Endothelial cell of umbilical vein (primary cell): Measurements from ENCODE around the gene PGM2L1. TPM values are rescaled to one million over a fixed set of nuclear protein-coding genes. Genes with fewer than 3 reads are reported as not detected.

Source experiments
- BruUV-seq: library from RNA; stranded (reverse); fragments of 400-500 nt; replicated peaks from 2 replicates; lab custom pipeline; 2021; lab: Mats Ljungman, UMichigan
- CTCF ChIA-PET: fragments of 300-600, 350-600 bp; sonication (Branson Sonifier 250); formaldehyde crosslinking; loops from one replicate; lab custom pipeline; 2021; ENCODE audit warnings: antibody characterized with exemption, inconsistent platforms; lab: Charles Lee
- POLR2A ChIA-PET: fragments of 300-600, 350-600 bp; sonication (Branson Sonifier 250); formaldehyde crosslinking; loops from one replicate; lab custom pipeline; 2021; ENCODE audit warnings: antibody characterized with exemption, inconsistent platforms; lab: Charles Lee
- DNase-seq: peaks from one replicate; pipeline ENCODE4 v3.0.0-alpha.2; 2011; ENCODE audit warnings: low read depth, low spot score
- FAIRE-seq: peaks from 2 replicates; lab custom pipeline; 2011; peaks lifted over from hg19 to GRCh38; lab: Jason Lieb, UNC
- H2AFZ ChIP-seq: 2 replicates; pipeline ENCODE4 v1.6.0; 2012; ENCODE audit warnings: low read depth, low read length, control low read depth, inconsistent platforms
- H3K27ac ChIP-seq: 2 replicates; pipeline ENCODE4 v1.5.1; 2011; ENCODE audit warnings: low read depth, mild to moderate bottlenecking, control low read depth, low read length, moderate library complexity; ENCODE audit not compliant: insufficient read depth
- H3K27me3 ChIP-seq, 2 experiments: 2 replicates each; pipeline versions ENCODE4 v1.6.0 to v1.6.1; 2011; ENCODE audit warnings: low read length in 2 of 2, mixed read lengths in 1 of 2; ENCODE audit not compliant: control insufficient read depth in 2 of 2, insufficient read depth in 2 of 2
- H3K36me3 ChIP-seq, 2 experiments: 2 replicates in 1 of 2; 3 replicates in 1 of 2; pipeline ENCODE4 v1.5.1; 2011; ENCODE audit warnings: low read length in 2 of 2, mild to moderate bottlenecking in 1 of 2, moderate library complexity in 1 of 2; ENCODE audit not compliant: control insufficient read depth in 2 of 2, insufficient read depth in 2 of 2; ENCODE audit errors: extremely low read depth in 1 of 2
- H3K4me1 ChIP-seq: 3 replicates; pipeline ENCODE4 v1.5.1; 2011; ENCODE audit warnings: mild to moderate bottlenecking, low read length; ENCODE audit not compliant: control insufficient read depth, insufficient read depth; ENCODE audit errors: extremely low read depth
- H3K4me2 ChIP-seq: 2 replicates; pipeline ENCODE4 v1.6.1; 2011; ENCODE audit warnings: low read length, control low read depth, mixed read lengths; ENCODE audit not compliant: insufficient read depth
- H3K4me3 ChIP-seq, 3 experiments: fragments of 200-600 bp in 1 of 3; sonication (generic), shearing (Covaris generic) in 1 of 3; replicated peaks in 1 of 3; 2 replicates each; pipeline ENCODE4 v1.5.1; 2011 to 2016; ENCODE audit warnings: control low read depth in 3 of 3, low read length in 3 of 3, mild to moderate bottlenecking in 2 of 3, inconsistent platforms in 1 of 3, low read depth in 1 of 3, moderate library complexity in 1 of 3; ENCODE audit not compliant: insufficient read depth in 1 of 3
- H3K79me2 ChIP-seq: 2 replicates; pipeline ENCODE4 v1.6.0; 2012; ENCODE audit warnings: low read length, inconsistent platforms; ENCODE audit not compliant: control insufficient read depth, insufficient read depth
- H3K9ac ChIP-seq: replicated peaks from 2 replicates; pipeline ENCODE3; 2011; ENCODE audit warnings: low read length, control low read depth; ENCODE audit not compliant: insufficient read depth; ENCODE audit errors: extremely low read depth
- H3K9me1 ChIP-seq: replicated peaks from 3 replicates; pipeline ENCODE4 v1.6.0; 2011; ENCODE audit warnings: mild to moderate bottlenecking, low read length; ENCODE audit not compliant: control insufficient read depth, insufficient read depth; ENCODE audit errors: extremely low read depth
- H3K9me3 ChIP-seq: replicated peaks from 2 replicates; pipeline ENCODE4 v1.5.1; 2012; ENCODE audit warnings: low read length, inconsistent platforms; ENCODE audit not compliant: control insufficient read depth, insufficient read depth
- H4K20me1 ChIP-seq: replicated peaks from 2 replicates; pipeline ENCODE3; 2011; ENCODE audit warnings: mild to moderate bottlenecking, low read length; ENCODE audit not compliant: control insufficient read depth, insufficient read depth; ENCODE audit errors: extremely low read depth
- CTCF ChIP-seq, 2 donors: IDR thresholded peaks; 1 replicate in 1 of 2; 2 replicates in 1 of 2; pipeline ENCODE4 v1.5.1; 2011; ENCODE audit warnings: low read length in 2 of 2, mild to moderate bottlenecking in 2 of 2, moderate library complexity in 2 of 2, control low read depth in 1 of 2, inconsistent platforms in 1 of 2, low read depth in 1 of 2; ENCODE audit not compliant: insufficient read depth in 1 of 2; ENCODE audit errors: extremely low read depth in 1 of 2
- EZH2 ChIP-seq: IDR thresholded peaks from 2 replicates; pipeline ENCODE4 v1.6.1; 2012; ENCODE audit warnings: borderline replicate concordance, low read depth, mild to moderate bottlenecking, moderate library complexity, low read length, inconsistent platforms; ENCODE audit not compliant: severe bottlenecking
- FOS ChIP-seq: IDR thresholded peaks from 2 replicates; pipeline ENCODE4 v1.6.1; 2011; ENCODE audit warnings: mild to moderate bottlenecking, low read length, moderate library complexity, borderline replicate concordance; ENCODE audit not compliant: insufficient read depth
- GATA2 ChIP-seq: IDR thresholded peaks from 2 replicates; pipeline ENCODE4 v1.7.0; 2011; ENCODE audit warnings: low read depth, mild to moderate bottlenecking, moderate library complexity, mixed read lengths, low read length; ENCODE audit not compliant: insufficient read length, insufficient read depth
- JUN ChIP-seq: IDR thresholded peaks from 2 replicates; pipeline ENCODE4 v1.6.1; 2011; ENCODE audit warnings: borderline replicate concordance, low read depth; ENCODE audit not compliant: insufficient read length, insufficient read depth
- MAX ChIP-seq: IDR thresholded peaks from 2 replicates; pipeline ENCODE4 v1.6.1; 2011; ENCODE audit not compliant: insufficient read depth, insufficient read length
- MYC ChIP-seq: IDR thresholded peaks from one replicate; pipeline ENCODE4 v1.6.1; 2011; ENCODE audit warnings: mild to moderate bottlenecking, low read depth, low read length
- POLR2A ChIP-seq: IDR thresholded peaks from 2 replicates; pipeline ENCODE4 v1.6.1; 2012; ENCODE audit warnings: low read depth, mild to moderate bottlenecking, control low read depth, low read length
- POLR2AphosphoS5 ChIP-seq: IDR thresholded peaks from 2 replicates; pipeline ENCODE4 v1.6.1; 2012; ENCODE audit warnings: low read depth, mild to moderate bottlenecking, control low read depth, low read length, moderate library complexity; ENCODE audit not compliant: insufficient read depth
- dilution Hi-C: fragments of 300-500 bp; cut with MboI; formaldehyde crosslinking; loops from one replicate; pipeline ENCODE4 v1.15.0; 2019; ENCODE audit warnings: low sequenced_read_pairs; ENCODE audit not compliant: extremely low pct_ligation_motif_present
- intact Hi-C: fragments of 100-400 bp; cut with micrococcal nuclease; formaldehyde crosslinking; loops from one replicate; pipeline ENCODE4 v1.10.0; 2022
- polyA plus RNA-seq, 4 experiments: library from polyadenylated mRNA; depleted of rRNA in 3 of 4; stranded (reverse) in 3 of 4; unstranded in 1 of 4; fragments of >200 nt; gene quantifications; 2 replicates each; pipeline versions ENCODE4 v1.2.1 to v1.2.3, GENCODE V29; 2011 to 2012; ENCODE audit warnings: missing spikeins in 1 of 4
- total RNA-seq: library from RNA; stranded (reverse); gene quantifications from 2 replicates; pipeline ENCODE4 v1.2.3, GENCODE V29; 2021

PGM2L1 gene
- total and polyA plus RNA-seq, 2 donors (not counting 3 experiments of a cell fraction or from before 2014, with no cell fraction given) = 7.9 to 31.4 TPM

- H3K9me3 ChIP-seq = no peaks in the 10 kb centered on the region
- no peak overlapping the region for H3K27ac ChIP-seq
- no peaks in the 10 kb centered on the region for H3K27me3 ChIP-seq
- H3K79me2 ChIP-seq = no peaks in the 10 kb centered on the region
- H3K4me3 ChIP-seq = no peak overlapping the region
- no peak overlapping the region for H2AFZ ChIP-seq
- CTCF ChIA-PET = interaction anchor here (1.0 kb wide), 1 partner anchor 27 kb away, joined by 3 read pairs; no protein-coding TSS in a partner anchor
- no TSS peak for BruUV-seq
- H3K4me2 ChIP-seq = no peak overlapping the region
- no peaks in the 10 kb centered on the region for H4K20me1 ChIP-seq
- H3K9ac ChIP-seq = no peak overlapping the region
- dilution Hi-C loops = no loop called here
- no peak for FAIRE-seq
- H3K4me1 ChIP-seq = peaks cover 4% of the 10 kb centered on the region
- intact Hi-C loops = no loop called here
- POLR2A ChIA-PET = no interaction called here
- H3K9me1 ChIP-seq = no peaks in the 10 kb centered on the region
- no peak for DNase-seq
- H3K36me3 ChIP-seq = peaks cover 0 to 12% of the 10 kb centered on the region in 2 experiments
- TF ChIP-seq FOS = no peak
Observed at GRCh38 chr11:74282914-74283371, 115.3 kb downstream of the PGM2L1 start.

- no peak overlapping the region for H2AFZ ChIP-seq
- dilution Hi-C loops = no loop called here
- H4K20me1 ChIP-seq = no peaks in the 10 kb centered on the region
- peaks cover 0 to 12% of the 10 kb centered on the region in 2 experiments for H3K36me3 ChIP-seq
- intact Hi-C loops = no loop called here
- FAIRE-seq (no peak), DNase-seq (no peak)
- TF ChIP-seq CTCF (IDR thresholded peaks at IDR 0.05; ENCODE audit: extremely low read depth in 1 of 2, insufficient read depth in 1 of 2, low read depth in 1 of 2, low read length in 2 of 2) = no peak
- no peak for TF ChIP-seq MAX
- TF ChIP-seq EZH2 = no peak
- TF ChIP-seq POLR2AphosphoS5 = no peak
- TF ChIP-seq POLR2A = no peak
- no peak for TF ChIP-seq JUN
- no peak for TF ChIP-seq MYC
- no peak for TF ChIP-seq GATA2
- no peak for TF ChIP-seq FOS
- CTCF ChIA-PET = no interaction called here
- H3K27ac ChIP-seq = no peak overlapping the region
- no peak overlapping the region for H3K4me3 ChIP-seq
- H3K4me1 ChIP-seq = no peaks in the 10 kb centered on the region
- H3K9ac ChIP-seq = no peak overlapping the region
- no peak overlapping the region for H3K4me2 ChIP-seq
- BruUV-seq = no TSS peak
- H3K27me3 ChIP-seq = no peaks in the 10 kb centered on the region
- no peaks in the 10 kb centered on the region for H3K9me3 ChIP-seq
- H3K9me1 ChIP-seq = no peaks in the 10 kb centered on the region
- POLR2A ChIA-PET = no interaction called here
- H3K79me2 ChIP-seq = no peaks in the 10 kb centered on the region
Observed at GRCh38 chr11:74282421-74282820, 115.8 kb downstream of the PGM2L1 start.
